Measurements from ENCODE around the gene INKA2. TPM values are rescaled to one million over a fixed set of nuclear protein-coding genes. Genes with fewer than 3 reads are reported as not detected.

INKA2 gene
- polyA plus RNA-seq, 1 experiment = 2.7 TPM

- TF ChIP-seq CTCF (IDR thresholded peaks at IDR 0.05; ENCODE audit: low read depth, low read length) = no peak
- POLR2A ChIA-PET = no interaction called here
- Histone ChIP-seq H3K27ac (ENCODE audit: low read depth, low read length) (no peak overlapping the region), H3K9me3 (ENCODE audit: control insufficient read depth, insufficient read depth, low read length) (no peaks in the 10 kb centered on the region), H3K4me3 (ENCODE audit: low read depth, low read length) (no peak overlapping the region), H3K27me3 (ENCODE audit: control insufficient read depth, insufficient read depth, low read length) (no peaks in the 10 kb centered on the region)
- DNase-seq (ENCODE audit: low read depth, low spot score) = no peak
- CTCF ChIA-PET = interaction anchor here (1.7 to 10.1 kb wide), 3 partner anchors 8 to 20 kb away, joined by 4 to 80 read pairs (median 9); no protein-coding TSS in a partner anchor
Measured at GRCh38 chr1:111734856-111735255, 4.3 kb downstream of the INKA2 start.

- Histone ChIP-seq H3K9me3 (ENCODE audit: control insufficient read depth, insufficient read depth, low read length) (no peaks in the 10 kb centered on the region), H3K27ac (ENCODE audit: low read depth, low read length) (no peak overlapping the region), H3K27me3 (ENCODE audit: control insufficient read depth, insufficient read depth, low read length) (no peaks in the 10 kb centered on the region), H3K4me3 (ENCODE audit: low read depth, low read length) (no peak overlapping the region)
- DNase-seq (ENCODE audit: low read depth, low spot score) = no peak
- POLR2A ChIA-PET = no interaction called here
- no peak for TF ChIP-seq CTCF (IDR thresholded peaks at IDR 0.05; ENCODE audit: low read depth, low read length)
- CTCF ChIA-PET = interaction anchor here (1.0 to 10.1 kb wide), 4 partner anchors 9 to 21 kb away, joined by 3 to 80 read pairs (median 6); no protein-coding TSS in a partner anchor
Measured at GRCh38 chr1:111734426-111734825, 4.8 kb downstream of the INKA2 start.

GRCh38 chr1:111733992-111734341 is 5.2 kb downstream of the INKA2 start:
- POLR2A ChIA-PET = no interaction called here
- CTCF ChIA-PET = interaction anchor here (1.0 to 10.1 kb wide), 5 partner anchors 9 to 253 kb away, joined by 3 to 80 read pairs (median 4); no protein-coding TSS in a partner anchor
- Histone ChIP-seq H3K27ac (ENCODE audit: low read depth, low read length) (peak overlapping the region; percentile 89), H3K4me3 (ENCODE audit: low read depth, low read length) (no peak overlapping the region), H3K9me3 (ENCODE audit: control insufficient read depth, insufficient read depth, low read length) (no peaks in the 10 kb centered on the region), H3K27me3 (ENCODE audit: control insufficient read depth, insufficient read depth, low read length) (no peaks in the 10 kb centered on the region)
- no peak for TF ChIP-seq CTCF (IDR thresholded peaks at IDR 0.05; ENCODE audit: low read depth, low read length)
- DNase-seq (ENCODE audit: low read depth, low spot score) = no peak

- CTCF ChIA-PET = interaction anchor here (1.0 to 10.1 kb wide), 6 partner anchors 10 to 253 kb away, joined by 3 to 80 read pairs (median 4); no protein-coding TSS in a partner anchor
- H3K9me3 ChIP-seq (ENCODE audit: control insufficient read depth, insufficient read depth, low read length) = no peaks in the 10 kb centered on the region
- POLR2A ChIA-PET = interaction anchor here (0.7 to 1.0 kb wide), 2 partner anchors 14 to 285 kb away, joined by 3 to 5 read pairs; partner anchors contain the start of gene WDR77
- H3K27me3 ChIP-seq (ENCODE audit: control insufficient read depth, insufficient read depth, low read length) = no peaks in the 10 kb centered on the region
- no peak overlapping the region for H3K4me3 ChIP-seq (ENCODE audit: low read depth, low read length)
- peak overlapping the region; percentile 89 for H3K27ac ChIP-seq (ENCODE audit: low read depth, low read length)
- DNase-seq (ENCODE audit: low read depth, low spot score) = no peak
- no peak for TF ChIP-seq CTCF (IDR thresholded peaks at IDR 0.05; ENCODE audit: low read depth, low read length)
Measured at GRCh38 chr1:111733183-111733991, 5.8 kb downstream of the INKA2 start.

- no peaks in the 10 kb centered on the region for H3K27me3 ChIP-seq (ENCODE audit: control insufficient read depth, insufficient read depth, low read length)
- TF ChIP-seq CTCF (IDR thresholded peaks at IDR 0.05; ENCODE audit: low read depth, low read length) = no peak
- H3K27ac ChIP-seq (ENCODE audit: low read depth, low read length) = no peak overlapping the region
- H3K4me3 ChIP-seq (ENCODE audit: low read depth, low read length) = no peak overlapping the region
- ChIA-PET POLR2A (interaction anchor here (0.7 to 1.0 kb wide), 2 partner anchors 15 to 284 kb away, joined by 3 to 5 read pairs; partner anchors contain the start of gene WDR77), CTCF (interaction anchor here (1.1 to 10.1 kb wide), 5 partner anchors 13 to 37 kb away, joined by 3 to 80 read pairs (median 4); no protein-coding TSS in a partner anchor)
- DNase-seq (ENCODE audit: low read depth, low spot score) = no peak
- H3K9me3 ChIP-seq (ENCODE audit: control insufficient read depth, insufficient read depth, low read length) = no peaks in the 10 kb centered on the region
Measured at GRCh38 chr1:111732718-111733117, 6.5 kb downstream of the INKA2 start.
